HG03354 (cell line): ENCODE data around the gene MARCHF3.
A peak's percentile ranks its signal among the peaks of the same experiment; 100 is the strongest.

Experiments
- ATAC-seq: cut with Tn5 transposase; IDR thresholded peaks from one replicate; pipeline ENCODE4 v1.9.1; 2021; ENCODE audit warnings: mild to moderate bottlenecking; ENCODE audit not compliant: unreplicated experiment, poor library complexity, severe bottlenecking

The MARCHF3 gene

GRCh38 chr5:126988021-126988569, 42.3 kb downstream of the MARCHF3 start:
- peak; percentile 95 for ATAC-seq

GRCh38 chr5:126987271-126987899, 43.0 kb downstream of the MARCHF3 start:
- ATAC-seq, result no peak

GRCh38 chr5:126984632-126985031, 45.7 kb downstream of the MARCHF3 start:
- no peak for ATAC-seq

GRCh38 chr5:126983874-126984266, 46.5 kb downstream of the MARCHF3 start:
- ATAC-seq, result no peak

GRCh38 chr5:126982926-126983873, 47.2 kb downstream of the MARCHF3 start:
- no peak for ATAC-seq

- ATAC-seq, result no peak
These were observed 48.2 kb downstream of the MARCHF3 start for GRCh38 chr5:126982202-126982601.

- no peak for ATAC-seq
These were observed 48.7 kb downstream of the MARCHF3 start for GRCh38 chr5:126981701-126982100.

GRCh38 chr5:126981222-126981621, 49.1 kb downstream of the MARCHF3 start:
- ATAC-seq, result no peak

- no peak for ATAC-seq
These were observed 52.1 kb downstream of the MARCHF3 start for GRCh38 chr5:126978258-126978657.

GRCh38 chr5:126976520-126977172, 53.7 kb downstream of the MARCHF3 start:
- ATAC-seq, result no peak

- ATAC-seq, result no peak
These were observed 54.6 kb downstream of the MARCHF3 start for GRCh38 chr5:126975796-126976195.

GRCh38 chr5:126973193-126973592, 57.2 kb downstream of the MARCHF3 start:
- ATAC-seq, result no peak

GRCh38 chr5:126972062-126972895, 58.1 kb downstream of the MARCHF3 start:
- ATAC-seq, result peak; percentile 76

- no peak for ATAC-seq
These were observed 58.8 kb downstream of the MARCHF3 start for GRCh38 chr5:126971455-126972031.

GRCh38 chr5:126970517-126971017, 59.8 kb downstream of the MARCHF3 start:
- no peak for ATAC-seq

GRCh38 chr5:126969548-126969947, 60.8 kb downstream of the MARCHF3 start:
- peak; percentile 33 for ATAC-seq

- ATAC-seq, result no peak
These were observed 62.4 kb downstream of the MARCHF3 start for GRCh38 chr5:126967808-126968466.

GRCh38 chr5:126965487-126965886, 64.9 kb downstream of the MARCHF3 start:
- ATAC-seq, result no peak
